GM19035 (cell line): ENCODE measurements around the gene HPN.
"Not testable (repeated sequence)": the region's sequence is repeated elsewhere in the genome, so short reads cannot be mapped to it uniquely, and the experiment has no call there.

Experiments
- ATAC-seq: cut with Tn5 transposase; IDR thresholded peaks from one replicate; pipeline ENCODE4 v1.9.1; 2021; ENCODE audit not compliant: unreplicated experiment

Gene HPN

DNA sequence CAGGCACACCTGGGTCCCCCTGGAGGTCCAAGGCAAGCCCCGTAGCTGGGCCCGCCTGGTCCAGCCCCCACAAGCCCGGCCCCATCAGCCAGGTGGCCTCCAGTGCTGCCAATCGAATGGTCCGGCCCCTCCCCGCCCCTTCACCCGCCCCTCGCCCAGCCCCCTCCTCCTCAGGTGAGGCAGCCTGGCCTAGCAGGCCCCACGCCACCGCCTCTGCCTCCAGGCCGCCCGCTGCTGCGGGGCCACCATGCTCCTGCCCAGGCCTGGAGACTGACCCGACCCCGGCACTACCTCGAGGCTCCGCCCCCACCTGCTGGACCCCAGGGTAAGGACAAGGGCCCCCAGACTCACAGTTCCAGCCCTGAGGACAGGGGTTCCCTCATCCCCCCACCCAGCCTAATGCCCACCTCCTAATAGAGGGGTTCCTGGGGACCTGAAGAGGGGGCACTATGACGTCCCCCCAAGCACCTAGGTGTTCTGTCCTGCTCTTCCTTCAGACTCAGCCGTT is at the start of gene HPN:
TSS of gene HPN (plus strand) at position 174 of the 508 bp plus-strand sequence. CDS start 786 bp downstream, outside the sequence.
- no peak for ATAC-seq

DNA sequence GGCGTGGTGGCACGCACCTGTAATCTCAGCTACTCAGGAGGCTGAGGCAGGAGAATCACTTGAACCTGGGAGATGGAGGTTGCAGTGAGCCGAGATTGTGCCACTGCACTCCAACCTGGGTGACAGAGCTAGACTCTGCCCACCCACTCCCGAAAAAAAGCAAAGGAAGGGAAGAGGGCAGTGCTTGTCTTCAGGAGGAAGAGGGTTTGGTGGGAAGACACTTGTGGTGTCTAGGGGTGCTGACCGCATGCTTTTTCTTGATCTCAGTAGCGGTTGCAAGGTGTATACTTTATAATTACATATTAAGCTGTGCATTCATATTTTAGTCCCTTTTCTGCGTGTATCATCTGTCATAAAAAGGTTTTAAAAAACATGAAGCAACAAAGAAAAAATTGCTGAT is 48.9 kb upstream of the HPN start:
- not testable (repeated sequence) for ATAC-seq

DNA sequence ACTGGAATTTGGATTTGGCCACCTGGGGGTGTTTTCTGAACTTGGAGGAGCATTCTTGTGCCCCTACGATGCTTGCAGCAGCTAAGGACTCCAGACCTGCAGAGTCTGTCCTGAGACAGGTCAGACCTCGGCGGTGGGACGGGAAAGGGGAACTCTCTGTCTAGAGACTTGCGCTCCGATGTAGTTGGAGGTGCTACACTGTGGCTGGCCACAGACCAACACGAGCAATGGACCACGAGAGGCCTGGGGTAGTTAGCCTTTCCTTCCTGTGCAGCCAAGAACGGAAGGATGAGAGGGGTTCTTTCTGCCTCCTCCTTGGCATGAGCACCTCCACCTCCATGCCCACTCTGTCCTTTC is 47.3 kb upstream of the HPN start:
- no peak for ATAC-seq

DNA sequence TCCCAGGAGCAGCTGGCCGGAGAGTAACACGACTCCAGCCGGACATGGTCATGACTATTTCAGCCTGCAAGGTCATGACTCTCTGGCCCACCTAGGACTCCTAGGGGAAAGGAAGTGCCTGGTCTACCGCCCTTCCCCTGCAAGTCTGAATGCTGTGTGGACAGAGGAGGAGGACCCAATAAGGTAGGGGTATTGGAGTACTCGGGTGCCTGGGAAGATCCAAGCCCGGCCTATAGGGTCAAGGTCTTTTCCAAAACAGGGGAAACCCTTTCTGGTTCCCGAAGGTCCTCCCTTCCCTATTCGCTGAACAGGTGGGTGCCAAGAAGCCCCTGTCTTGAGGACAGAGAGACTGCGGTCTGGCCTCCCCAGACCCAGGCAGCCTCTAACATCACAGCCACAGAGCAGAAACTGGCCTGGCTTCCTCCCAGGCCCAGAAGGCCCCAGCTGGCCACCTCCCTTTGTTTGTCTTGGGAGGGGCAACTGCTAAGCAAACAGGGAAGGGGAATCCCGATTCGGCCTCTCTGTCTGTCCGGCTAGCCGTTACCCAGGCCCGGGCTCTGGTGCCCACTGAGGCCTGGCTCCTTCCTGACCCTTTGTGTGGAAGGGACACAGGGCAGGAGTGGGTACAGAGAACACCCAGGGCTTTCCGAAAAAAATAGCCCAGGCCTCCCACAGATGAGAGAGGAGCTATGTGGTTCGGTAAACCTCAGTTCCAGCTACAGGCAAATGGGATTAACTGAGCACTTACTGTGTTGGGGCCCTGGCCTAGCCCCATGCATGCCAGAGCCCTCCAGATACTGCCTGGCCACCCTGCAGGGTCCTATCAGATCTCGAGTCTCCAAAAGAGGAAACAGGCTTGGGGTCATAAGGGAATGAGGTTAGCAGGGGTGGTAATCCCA is 46.6 kb upstream of the HPN start:
- no peak for ATAC-seq

GRCh38 chr19:34995551-34995950 is 46.0 kb upstream of the HPN start:
- ATAC-seq: no peak

DNA sequence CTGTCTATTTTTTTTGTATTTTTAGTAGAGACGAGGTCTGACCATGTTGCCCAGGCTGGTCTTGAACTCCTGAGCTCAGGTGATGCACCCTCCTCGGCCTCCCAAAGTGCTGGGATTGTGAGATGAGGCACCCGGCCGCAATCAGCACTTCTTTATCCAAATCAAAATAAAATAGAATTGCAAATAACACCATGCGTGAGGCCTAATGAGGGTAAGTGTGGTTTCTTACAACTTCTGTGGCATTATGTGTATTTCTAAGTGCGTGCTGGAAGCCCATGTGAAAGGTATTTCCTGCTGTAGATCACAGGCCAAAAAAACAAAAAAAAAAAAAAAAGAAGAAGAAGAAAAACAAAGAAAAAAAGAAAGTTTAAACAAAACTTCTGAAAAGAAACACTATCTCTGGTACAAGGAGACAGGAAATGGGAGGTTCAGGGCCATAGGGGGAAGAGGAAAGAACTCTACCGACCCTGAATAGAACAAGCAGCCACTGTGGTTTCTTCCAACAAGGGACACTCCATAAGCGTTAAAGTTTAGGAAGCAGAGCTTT is 44.4 kb upstream of the HPN start:
- ATAC-seq: no peak

DNA sequence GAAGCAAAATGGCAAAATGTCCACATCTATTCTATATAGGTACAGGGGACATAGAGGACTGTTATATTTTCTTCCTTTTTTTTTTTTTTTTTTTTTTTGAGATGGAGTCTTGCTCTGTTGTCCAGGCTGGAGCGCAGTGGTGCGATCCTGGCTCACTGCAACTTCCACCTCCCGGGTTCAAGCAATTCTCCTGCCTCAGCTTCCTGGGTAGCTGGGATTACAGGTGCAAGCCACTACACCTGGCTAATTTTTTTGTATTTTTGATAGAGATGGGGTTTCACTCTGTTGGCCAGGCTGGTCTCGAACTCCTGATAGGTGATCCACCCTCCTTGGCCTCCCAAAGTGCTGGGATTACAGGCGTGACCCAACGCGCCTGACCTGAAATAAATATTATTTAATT is 43.3 kb upstream of the HPN start:
- not testable (repeated sequence) for ATAC-seq

DNA sequence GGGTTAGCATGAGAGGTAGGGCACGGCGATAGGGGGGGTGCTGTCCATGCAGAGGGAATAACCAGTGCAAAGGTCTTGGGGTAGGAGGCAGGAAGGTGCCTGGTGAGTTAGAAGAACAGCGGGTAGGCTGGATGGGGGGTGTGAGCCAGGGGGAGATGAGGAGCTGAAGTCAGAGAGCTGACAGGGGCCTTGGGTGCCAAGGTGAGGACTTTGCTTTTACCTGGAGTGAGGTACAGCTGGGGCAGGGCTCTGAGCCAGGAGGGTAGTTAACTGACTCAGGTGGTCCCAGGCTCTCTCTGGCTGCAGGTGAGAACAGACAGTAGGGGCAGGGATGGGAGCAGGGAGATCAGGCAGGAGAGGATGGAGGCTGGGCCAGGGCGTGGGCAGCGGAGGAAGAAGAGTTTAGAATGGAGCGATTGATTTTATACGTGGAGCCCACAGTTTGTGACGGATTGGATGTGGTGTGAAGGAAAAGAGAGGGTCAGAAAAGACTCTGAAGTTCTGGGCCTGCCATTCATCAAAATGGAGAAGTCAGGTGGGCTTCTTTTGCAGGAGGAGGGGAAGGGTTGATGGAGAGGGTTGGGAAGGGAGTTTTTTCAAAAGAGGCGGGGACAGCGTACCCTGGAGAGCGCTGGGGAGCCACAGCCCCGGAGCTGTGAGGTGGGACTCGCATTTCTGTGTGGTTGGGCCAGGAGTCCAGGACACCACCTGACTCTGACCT is 42.6 kb upstream of the HPN start:
- ATAC-seq: no peak

- ATAC-seq: peak; percentile 48
Observed at GRCh38 chr19:34999498-35000337, 41.8 kb upstream of the HPN start, which contains the start of gene GRAMD1A. Gene GRAMD1A, plus strand, starts transcription at chr19:35000323. Its CDS starts 156 bp downstream, at chr19:35000479.

- ATAC-seq: no peak
Observed at GRCh38 chr19:35000338-35000646, 41.2 kb upstream of the HPN start.

DNA sequence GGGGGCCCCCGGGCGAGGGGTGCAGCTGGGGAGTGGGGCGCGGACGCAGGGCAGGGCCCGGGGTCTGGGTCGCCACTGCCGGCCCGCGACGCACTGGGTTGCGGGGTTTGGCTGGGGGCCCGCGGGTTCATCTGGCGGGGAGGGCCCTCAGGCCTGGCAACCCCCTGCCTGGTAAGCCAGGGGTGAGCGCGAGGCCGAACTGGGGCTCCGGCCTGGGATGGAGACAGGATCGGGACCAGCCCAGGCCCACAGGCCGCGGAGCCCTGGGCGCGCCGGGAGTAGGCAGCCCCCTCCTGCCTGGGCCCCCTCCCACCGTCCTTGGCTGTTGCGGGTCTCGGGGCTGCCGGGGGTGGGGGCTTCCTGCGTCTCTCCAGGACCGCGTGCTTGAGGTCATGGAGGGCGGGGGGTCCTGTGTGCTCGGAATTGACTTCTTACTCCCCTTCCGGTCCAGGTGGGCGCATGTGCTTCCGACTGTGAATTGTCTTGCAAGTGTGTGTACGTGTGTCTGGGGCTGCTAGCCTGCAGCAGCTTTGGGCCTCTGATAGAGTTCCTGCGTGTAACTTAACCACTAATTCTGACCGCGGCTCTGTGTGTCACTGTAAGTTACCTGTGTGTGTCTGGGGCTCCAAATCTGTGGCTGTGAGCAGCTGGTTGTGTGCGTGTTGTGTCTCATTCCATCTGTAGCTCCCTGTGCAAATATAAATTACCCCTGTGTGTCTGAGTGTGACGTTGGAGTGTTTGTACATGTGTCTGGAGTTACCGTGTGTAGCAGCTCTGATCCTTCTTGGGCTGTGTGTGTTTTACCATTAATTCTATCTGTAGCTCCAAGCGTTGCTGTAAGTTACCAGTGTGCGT is 40.6 kb upstream of the HPN start:
- ATAC-seq: peak; percentile 31

- ATAC-seq: no peak
Observed at GRCh38 chr19:35002037-35002535, 39.4 kb upstream of the HPN start.

- no peak for ATAC-seq
Observed at GRCh38 chr19:35004517-35005255, 36.8 kb upstream of the HPN start.

DNA sequence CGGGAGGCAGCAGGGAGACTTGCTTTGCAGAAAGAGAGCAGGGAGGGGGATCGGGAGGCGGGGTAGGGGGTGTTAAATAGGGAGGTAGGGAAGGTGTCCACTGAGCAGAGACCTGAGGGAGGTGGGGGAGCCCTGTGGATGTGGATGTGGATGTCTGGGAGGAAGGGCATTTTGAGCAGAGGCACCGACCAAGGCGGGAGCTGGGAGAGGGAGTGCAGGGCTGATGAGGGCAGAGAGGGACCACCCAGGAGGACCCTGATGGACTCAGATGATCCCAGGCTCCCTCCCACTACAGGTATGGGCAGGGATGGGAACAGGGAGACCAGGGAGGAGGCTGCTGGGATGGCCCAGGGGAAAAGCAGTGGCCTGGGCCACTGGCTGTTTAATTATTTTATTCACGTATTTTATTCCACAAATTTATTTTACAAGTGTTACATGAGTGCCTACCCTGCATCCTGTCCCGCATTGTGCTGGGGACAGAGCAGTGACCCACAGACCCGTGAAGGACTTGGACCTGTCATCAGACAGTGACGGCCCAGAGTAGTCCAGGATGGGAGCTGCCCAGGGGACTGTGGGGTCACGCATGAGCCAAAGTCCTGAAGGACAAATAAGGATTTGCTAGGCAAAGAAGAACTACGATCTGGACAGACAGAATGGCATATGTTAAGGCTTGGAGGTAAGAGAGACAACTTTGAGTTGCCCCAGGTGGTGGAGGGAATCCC is 36.1 kb upstream of the HPN start:
- ATAC-seq: no peak

GRCh38 chr19:35006007-35006341 is 35.5 kb upstream of the HPN start:
- not testable (repeated sequence) for ATAC-seq

DNA sequence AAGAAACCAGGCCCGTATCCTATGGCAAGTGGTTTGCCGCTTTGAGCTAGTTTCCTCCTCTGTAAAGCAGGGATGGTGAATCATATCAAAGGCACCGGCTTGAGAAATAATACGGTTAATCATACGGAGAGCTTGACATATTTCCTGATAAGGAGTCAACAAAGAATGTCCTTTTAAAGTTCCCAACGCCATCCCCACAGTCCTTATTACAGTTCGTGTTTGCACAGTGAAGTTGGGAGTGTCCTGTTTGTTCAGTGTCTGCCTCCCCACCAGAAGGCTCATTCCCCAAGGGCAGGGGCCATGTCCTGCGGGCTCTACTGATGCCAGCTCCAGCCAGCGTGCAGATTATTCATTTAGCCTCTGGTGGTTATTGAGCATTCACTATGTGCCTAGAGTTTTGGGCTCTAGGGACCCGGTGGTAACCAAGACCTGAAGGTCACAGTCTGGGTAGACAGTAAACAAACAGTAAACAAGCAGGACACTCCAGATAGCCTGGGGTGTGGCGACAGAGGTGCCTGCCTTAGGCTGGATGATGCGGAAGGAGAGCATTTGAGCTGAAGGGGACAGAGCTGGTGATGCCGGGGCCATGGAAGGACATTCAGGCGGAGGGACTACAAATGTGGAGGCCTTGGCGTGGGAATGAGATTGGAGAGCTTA is 35.1 kb upstream of the HPN start:
- ATAC-seq: no peak

- ATAC-seq: no peak
Observed at GRCh38 chr19:35006999-35007365, 34.5 kb upstream of the HPN start.

DNA sequence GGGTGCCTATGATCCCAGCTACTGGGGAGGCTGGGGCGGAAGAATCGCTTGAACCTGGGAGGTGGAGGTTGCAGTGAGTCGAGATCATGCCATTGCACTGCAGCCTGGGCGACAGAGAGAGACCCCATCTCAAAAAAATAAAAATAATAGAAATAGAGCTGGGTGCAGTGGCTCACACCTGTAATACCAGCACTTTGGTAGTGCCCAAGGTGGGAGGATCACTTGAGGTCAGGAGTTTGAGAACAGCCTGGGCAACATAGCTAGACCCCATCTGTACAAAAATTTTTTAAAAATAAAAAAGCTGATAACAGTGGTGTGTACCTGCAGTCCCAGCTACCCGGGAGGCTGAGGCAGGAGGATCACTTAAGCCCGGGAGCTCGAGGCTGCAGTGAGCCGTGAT is 34.1 kb upstream of the HPN start:
- not testable (repeated sequence) for ATAC-seq
